Coronary artery (tissue), 2 donors: ENCODE results near the gene FCN3.

ENCODE experiments used
- DNase-seq: peaks from one replicate; pipeline ENCODE4 v3.0.0-alpha.2; 2017; ENCODE audit warnings: low spot score
- H3K27ac ChIP-seq, 2 donors: fragments of 200-600 bp; sonication (generic); one replicate each; pipeline ENCODE4 v1.5.1; 2016 to 2019
- H3K4me3 ChIP-seq: fragments of 200-600 bp; sonication (generic); 2 replicates; pipeline ENCODE4 v1.5.1; 2016; ENCODE audit warnings: mild to moderate bottlenecking, moderate library complexity
- TF ChIP-seq, protein P1 (sequence below): fragments of 200-600 bp; sonication (generic); IDR thresholded peaks from one replicate; pipeline ENCODE4 v1.5.1; 2019; ENCODE audit warnings: antibody characterized with exemption

The FCN3 gene

DNA sequence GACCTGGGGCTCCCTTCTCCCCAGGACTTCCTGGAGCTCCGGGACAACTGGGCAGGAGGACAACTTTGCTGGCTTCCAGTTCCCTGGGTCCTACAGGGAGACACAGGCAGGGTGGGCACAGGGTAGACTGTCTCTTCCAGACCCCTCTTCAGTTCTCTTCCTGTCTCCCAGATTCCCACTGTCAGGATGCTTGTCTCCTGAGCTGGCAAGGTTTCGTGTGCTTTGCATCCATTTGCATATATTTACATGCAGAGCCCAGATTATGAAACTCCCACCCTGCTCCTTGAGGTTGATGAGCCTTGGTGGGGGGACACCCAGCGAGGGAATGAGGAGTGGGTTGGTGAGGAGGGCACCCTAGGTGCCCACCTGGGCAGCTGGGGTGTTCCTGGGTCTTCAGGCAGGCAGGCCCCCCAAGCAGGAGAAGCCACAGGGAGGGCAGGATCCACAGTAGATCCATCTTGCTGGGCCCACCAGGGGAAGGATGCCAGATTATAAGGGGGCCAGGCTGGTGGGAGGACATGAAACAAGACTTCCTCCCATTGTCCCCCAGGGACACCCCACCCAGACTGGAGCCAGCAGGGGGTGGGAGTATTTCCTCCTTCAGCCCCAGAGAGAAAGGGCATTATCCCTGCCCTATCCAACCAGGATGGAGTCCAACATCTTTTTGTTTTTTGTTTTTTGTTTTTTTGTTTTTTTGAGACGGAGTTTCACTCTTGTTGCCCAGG, at the start of gene FCN3:
Gene FCN3, minus strand, starts transcription at position 463 of the 725 bp plus-strand sequence. Its CDS starts 6 bp downstream, at position 457.
- H3K27ac ChIP-seq, result no peak within 1 kb of the TSS
- TF ChIP-seq, protein P1, sequence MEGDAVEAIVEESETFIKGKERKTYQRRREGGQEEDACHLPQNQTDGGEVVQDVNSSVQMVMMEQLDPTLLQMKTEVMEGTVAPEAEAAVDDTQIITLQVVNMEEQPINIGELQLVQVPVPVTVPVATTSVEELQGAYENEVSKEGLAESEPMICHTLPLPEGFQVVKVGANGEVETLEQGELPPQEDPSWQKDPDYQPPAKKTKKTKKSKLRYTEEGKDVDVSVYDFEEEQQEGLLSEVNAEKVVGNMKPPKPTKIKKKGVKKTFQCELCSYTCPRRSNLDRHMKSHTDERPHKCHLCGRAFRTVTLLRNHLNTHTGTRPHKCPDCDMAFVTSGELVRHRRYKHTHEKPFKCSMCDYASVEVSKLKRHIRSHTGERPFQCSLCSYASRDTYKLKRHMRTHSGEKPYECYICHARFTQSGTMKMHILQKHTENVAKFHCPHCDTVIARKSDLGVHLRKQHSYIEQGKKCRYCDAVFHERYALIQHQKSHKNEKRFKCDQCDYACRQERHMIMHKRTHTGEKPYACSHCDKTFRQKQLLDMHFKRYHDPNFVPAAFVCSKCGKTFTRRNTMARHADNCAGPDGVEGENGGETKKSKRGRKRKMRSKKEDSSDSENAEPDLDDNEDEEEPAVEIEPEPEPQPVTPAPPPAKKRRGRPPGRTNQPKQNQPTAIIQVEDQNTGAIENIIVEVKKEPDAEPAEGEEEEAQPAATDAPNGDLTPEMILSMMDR, result no peak
- no peak for DNase-seq
- H3K4me3 ChIP-seq, result no peak within 1 kb of the TSS

- Histone ChIP-seq H3K4me3 (no peak overlapping the region), H3K27ac (peak overlapping the region in 1 of 2 donors; percentile 4)
- TF ChIP-seq, protein P1, result no peak
- no peak for DNase-seq
Measured at GRCh38 chr1:27423709-27424108, 49.1 kb upstream of the FCN3 start.

DNA sequence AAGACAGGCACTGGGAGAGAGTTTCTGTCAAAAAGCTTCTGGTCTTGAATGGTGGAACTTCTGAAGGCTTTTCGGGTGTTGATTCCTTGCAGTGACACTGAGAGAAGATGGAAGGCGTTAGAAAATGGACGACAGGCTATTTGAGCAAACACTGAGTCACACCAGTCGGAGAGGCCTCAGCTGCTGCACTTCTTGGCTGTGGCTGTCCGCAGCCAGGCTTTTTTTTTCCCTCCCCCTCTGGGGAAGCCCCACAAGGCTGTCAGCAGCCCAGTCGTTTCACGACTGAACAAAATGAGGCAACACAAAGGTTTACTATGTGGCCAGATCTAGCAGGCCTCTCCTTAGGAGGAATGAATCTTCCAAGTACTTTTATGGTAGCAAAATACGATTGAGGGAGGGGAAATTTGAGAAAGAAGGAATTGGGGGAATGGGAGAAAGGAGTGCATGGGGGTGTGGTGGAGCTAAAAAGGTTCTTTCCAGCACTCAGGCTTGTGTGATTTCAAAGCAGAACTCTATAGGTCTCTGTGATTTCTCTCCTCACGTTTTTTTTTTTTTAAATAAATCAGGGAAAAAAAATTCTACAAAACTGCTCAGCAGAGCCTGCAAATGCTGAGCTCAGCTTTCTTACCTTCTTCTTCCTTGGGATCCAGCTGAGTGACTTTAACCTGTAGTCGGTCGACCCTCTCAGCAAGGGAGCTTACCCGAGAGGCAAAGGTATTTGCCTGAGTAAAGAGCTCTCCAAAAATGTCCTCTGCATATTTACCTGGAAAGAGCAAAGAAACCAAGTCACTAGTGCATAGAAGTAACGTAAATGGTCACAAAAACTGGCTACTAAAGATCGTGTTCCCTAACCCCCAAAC, 43.9 kb upstream of the FCN3 start:
- Histone ChIP-seq H3K27ac (peak overlapping the region; percentile 71 to 85), H3K4me3 (no peak overlapping the region)
- TF ChIP-seq, protein P1, result no peak
- peak; percentile 90 for DNase-seq

DNA sequence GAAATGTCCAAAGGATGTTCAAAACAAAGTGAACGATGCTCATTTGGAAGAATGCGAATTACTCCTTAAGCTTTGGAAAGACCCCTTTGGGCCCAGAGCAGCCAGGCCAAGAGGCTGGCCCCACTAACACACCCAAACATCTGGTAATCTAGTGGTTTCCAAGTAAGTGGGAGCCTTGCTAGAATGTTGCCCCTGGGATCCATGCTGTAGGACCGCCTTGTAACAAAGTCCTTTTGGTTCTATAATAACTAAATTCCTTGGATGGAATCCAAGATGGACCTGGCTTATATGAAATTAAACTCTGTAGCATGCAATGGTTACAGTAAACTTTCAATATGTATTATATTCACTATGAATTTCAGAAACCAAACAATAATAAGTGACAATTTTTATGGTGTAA, 43.1 kb upstream of the FCN3 start:
- DNase-seq, result no peak
- Histone ChIP-seq H3K27ac (peak overlapping the region; percentile 71 to 85), H3K4me3 (no peak overlapping the region)
- TF ChIP-seq, protein P1, result no peak

- H3K4me3 ChIP-seq, result no peak overlapping the region
- DNase-seq, result no peak
- TF ChIP-seq, protein P1, result peak; percentile 22
- peak overlapping the region in 1 of 2 donors; percentile 21 for H3K27ac ChIP-seq
Measured at GRCh38 chr1:27416387-27417111, 41.9 kb upstream of the FCN3 start.

DNA sequence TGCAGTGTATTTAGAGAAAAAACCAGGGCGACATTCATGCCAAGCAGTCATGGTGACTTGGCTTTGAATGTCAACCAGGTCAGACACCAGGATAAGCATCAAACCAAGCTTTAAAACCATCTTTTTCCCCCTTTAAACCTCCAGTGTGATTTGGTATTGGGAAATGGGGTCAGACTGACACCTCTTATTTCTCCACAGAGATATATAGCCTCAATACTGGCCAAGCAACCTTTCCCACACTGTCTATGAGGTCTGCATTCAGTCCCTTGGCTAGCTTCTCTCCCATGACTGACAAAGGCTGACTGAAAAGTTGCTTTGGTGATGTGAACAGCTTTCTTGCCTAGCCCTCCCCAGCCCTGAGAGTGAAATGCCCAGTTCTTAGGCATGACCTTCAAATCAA, 39.5 kb upstream of the FCN3 start:
- TF ChIP-seq, protein P1, result no peak
- Histone ChIP-seq H3K27ac (no peak overlapping the region), H3K4me3 (no peak overlapping the region)
- DNase-seq, result no peak
